NOMO-1 (cell line): Measurements from ENCODE around the gene KIF5C.
A peak's percentile ranks its signal among the peaks of the same experiment; 100 is the strongest.

ENCODE experiments used
- DNase-seq, 2 experiments: peaks; one replicate each; lab custom pipeline; 2025; ENCODE audit not compliant: unreplicated experiment in 2 of 2; lab: John Stamatoyannopoulos, UW

Gene KIF5C

GRCh38 chr2:149009576-149010461 is 134.8 kb downstream of the KIF5C start:
- DNase-seq, result no peak

GRCh38 chr2:149012545-149012944 is 137.5 kb downstream of the KIF5C start:
- no peak for DNase-seq

GRCh38 chr2:149015501-149015900 is 140.5 kb downstream of the KIF5C start:
- no peak for DNase-seq

- DNase-seq, result no peak
These were observed 141.0 kb downstream of the KIF5C start for GRCh38 chr2:149015926-149016563.

GRCh38 chr2:149017116-149017985 is 142.3 kb downstream of the KIF5C start:
- peak; percentile 62 to 84 for DNase-seq

GRCh38 chr2:149018981-149019380 is 144.0 kb downstream of the KIF5C start:
- no peak for DNase-seq

- peak; percentile 73 to 90 for DNase-seq
These were observed 144.7 kb downstream of the KIF5C start for GRCh38 chr2:149019768-149020167.

- DNase-seq, result peak; percentile 64 to 80
These were observed 145.4 kb downstream of the KIF5C start for GRCh38 chr2:149020432-149020851.

- DNase-seq, result peak; percentile 55 to 78
These were observed 146.3 kb downstream of the KIF5C start for GRCh38 chr2:149021271-149021719.

- DNase-seq, result peak; percentile 36 to 46
These were observed 146.7 kb downstream of the KIF5C start for GRCh38 chr2:149021761-149022160.

GRCh38 chr2:149023091-149023490 is 148.1 kb downstream of the KIF5C start:
- no peak for DNase-seq

- DNase-seq, result no peak
These were observed 152.7 kb downstream of the KIF5C start for GRCh38 chr2:149027590-149028250.

- no peak for DNase-seq
These were observed 153.3 kb downstream of the KIF5C start for GRCh38 chr2:149028377-149028776.

- no peak for DNase-seq
These were observed 153.9 kb downstream of the KIF5C start for GRCh38 chr2:149028891-149029290.

GRCh38 chr2:149029307-149029965 is 154.4 kb downstream of the KIF5C start:
- DNase-seq, result no peak

- DNase-seq, result no peak
These were observed 156.4 kb downstream of the KIF5C start for GRCh38 chr2:149031396-149031795.

- DNase-seq, result no peak
These were observed 158.7 kb downstream of the KIF5C start for GRCh38 chr2:149033716-149034115.

GRCh38 chr2:149034406-149034805 is 159.4 kb downstream of the KIF5C start:
- no peak for DNase-seq

- DNase-seq, result no peak
These were observed 161.7 kb downstream of the KIF5C start for GRCh38 chr2:149036507-149037293.
